Kidney epithelial cell (primary cell): ENCODE results near the gene LDLRAD4. TPM values are rescaled to one million over a fixed set of nuclear protein-coding genes. Genes with fewer than 3 reads are reported as not detected.

Experiments
- DNase-seq: peaks from one replicate; pipeline ENCODE4 v3.0.0-alpha.2; 2010; ENCODE audit warnings: low read depth
- H3K27me3 ChIP-seq: 2 replicates; pipeline ENCODE4 v1.6.0; 2011; ENCODE audit warnings: low read length; ENCODE audit not compliant: control insufficient read depth, insufficient read depth
- H3K36me3 ChIP-seq: 2 replicates; pipeline ENCODE4 v1.5.1; 2011; ENCODE audit warnings: low read length; ENCODE audit not compliant: control insufficient read depth, insufficient read depth
- H3K4me3 ChIP-seq: 2 replicates; pipeline ENCODE4 v1.5.1; 2011; ENCODE audit warnings: low read depth, mild to moderate bottlenecking, control low read depth, low read length
- CTCF ChIP-seq: IDR thresholded peaks from 2 replicates; pipeline ENCODE4 v1.5.1; 2011; ENCODE audit warnings: mild to moderate bottlenecking, moderate library complexity, low read length, control low read depth, inconsistent platforms; ENCODE audit not compliant: insufficient read depth, poor library complexity, severe bottlenecking
- total RNA-seq: library from RNA; depleted of rRNA; stranded (reverse); fragments of >200 nt; gene quantifications from 2 replicates; pipeline ENCODE4 v1.2.3, GENCODE V29; 2015

The LDLRAD4 gene
- total RNA-seq, 1 donor from 2014 or later = 5.8 TPM

DNA sequence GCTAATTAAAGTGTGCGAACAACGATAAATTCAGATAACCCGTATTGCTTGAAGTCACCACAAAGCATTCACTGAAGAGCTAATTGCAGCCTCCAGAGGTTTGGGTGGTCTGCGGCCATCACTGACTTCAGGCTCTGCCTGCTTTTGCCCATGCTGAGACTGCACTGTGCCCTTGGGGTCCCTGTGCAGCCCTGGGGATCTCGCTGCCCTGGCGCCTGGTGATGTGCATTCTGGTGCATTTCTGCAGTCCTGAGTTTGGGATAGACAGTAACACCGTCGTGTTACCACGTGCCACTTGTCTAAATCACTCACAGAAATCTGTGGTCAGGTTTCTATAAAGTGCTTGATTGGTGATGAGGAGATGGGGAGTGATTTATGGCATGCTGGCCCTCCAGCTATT is 27.6 kb downstream of the LDLRAD4 start:
- Histone ChIP-seq H3K27me3 (no peaks in the 10 kb centered on the region), H3K36me3 (no peaks in the 10 kb centered on the region), H3K4me3 (no peak overlapping the region)
- TF ChIP-seq CTCF = no peak
- DNase-seq = no peak

DNA sequence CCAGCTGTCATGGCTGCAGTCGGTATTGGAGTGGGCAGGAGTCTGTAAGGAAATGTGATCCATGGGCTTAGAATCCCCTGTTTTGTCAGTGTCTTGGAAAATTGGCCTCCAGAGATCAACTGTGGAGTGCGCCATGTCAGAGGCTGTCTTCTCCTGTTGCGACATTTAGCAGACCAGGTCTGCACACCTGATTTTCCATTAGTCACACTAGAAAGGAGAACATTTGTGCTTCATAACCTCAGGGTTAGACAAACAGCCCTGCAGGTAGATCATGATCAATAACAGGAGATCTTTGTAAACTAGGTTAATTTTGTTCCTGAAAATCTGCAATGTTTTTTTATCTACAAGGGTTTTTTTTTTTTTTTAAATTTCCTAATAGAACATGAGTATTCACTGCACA is 28.0 kb downstream of the LDLRAD4 start:
- TF ChIP-seq CTCF = no peak

DNA sequence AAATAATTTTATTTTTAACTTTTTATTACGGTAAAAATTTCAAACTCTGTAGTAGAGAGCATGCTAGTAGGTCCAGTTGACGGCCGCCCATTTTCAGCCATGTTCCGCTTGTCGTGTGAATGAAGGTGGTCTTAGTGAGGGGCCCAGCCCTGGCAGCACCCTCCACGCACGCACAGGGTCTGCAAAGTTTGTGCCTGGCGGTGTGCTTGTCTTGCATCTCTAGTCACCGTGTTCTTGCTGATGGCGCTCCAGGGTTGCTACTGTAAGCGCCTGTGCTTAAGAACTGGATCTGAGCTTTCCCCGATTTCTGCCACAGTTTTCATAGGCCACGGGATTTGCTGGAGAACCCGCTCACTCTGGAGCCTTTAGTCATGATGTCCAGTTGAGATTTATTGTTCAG is 28.9 kb downstream of the LDLRAD4 start:
- no peak for TF ChIP-seq CTCF
- DNase-seq = no peak
- H3K27me3 ChIP-seq = no peaks in the 10 kb centered on the region
- no peak overlapping the region for H3K4me3 ChIP-seq
- H3K36me3 ChIP-seq = no peaks in the 10 kb centered on the region

More for the DNA sequence above, 28.0 kb downstream of the LDLRAD4 start:
- Histone ChIP-seq H3K4me3 (no peak overlapping the region), H3K36me3 (no peaks in the 10 kb centered on the region), H3K27me3 (no peaks in the 10 kb centered on the region)
- no peak for DNase-seq

- DNase-seq = no peak
- Histone ChIP-seq H3K27me3 (no peaks in the 10 kb centered on the region), H3K4me3 (no peak overlapping the region), H3K36me3 (no peaks in the 10 kb centered on the region)
- TF ChIP-seq CTCF = no peak
These were observed 34.3 kb downstream of the LDLRAD4 start for GRCh38 chr18:13252686-13253410.

GRCh38 chr18:13253786-13254688 is 35.5 kb downstream of the LDLRAD4 start:
- H3K36me3 ChIP-seq = no peaks in the 10 kb centered on the region
- DNase-seq = no peak
- no peaks in the 10 kb centered on the region for H3K27me3 ChIP-seq
- TF ChIP-seq CTCF = no peak
- no peak overlapping the region for H3K4me3 ChIP-seq
